Measurements from ENCODE around the gene TMSB4X.

TMSB4X gene

DNA sequence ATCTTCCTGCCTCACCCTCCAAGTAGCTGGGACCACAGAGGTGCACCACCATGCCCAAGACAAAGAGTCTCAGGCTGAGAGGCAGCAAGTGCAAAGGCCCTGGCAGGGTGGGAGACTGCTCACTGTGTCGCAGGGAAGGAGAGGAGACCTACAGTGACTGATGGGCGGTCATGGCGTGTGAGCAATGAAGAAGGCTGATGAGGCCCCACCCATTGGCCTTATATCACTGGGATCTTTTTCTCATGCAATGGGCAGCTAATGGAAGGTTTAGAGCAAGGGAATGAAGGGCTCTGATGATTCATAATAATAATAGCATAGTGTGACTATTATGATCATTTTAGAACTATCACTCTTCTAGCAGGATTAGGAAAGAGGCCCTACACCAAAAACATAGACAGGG is 48.7 kb downstream of the TMSB4X start:
- DNase-seq (ENCODE audit: low read depth in 1 of 2, low spot score in 1 of 2) = no peak

DNA sequence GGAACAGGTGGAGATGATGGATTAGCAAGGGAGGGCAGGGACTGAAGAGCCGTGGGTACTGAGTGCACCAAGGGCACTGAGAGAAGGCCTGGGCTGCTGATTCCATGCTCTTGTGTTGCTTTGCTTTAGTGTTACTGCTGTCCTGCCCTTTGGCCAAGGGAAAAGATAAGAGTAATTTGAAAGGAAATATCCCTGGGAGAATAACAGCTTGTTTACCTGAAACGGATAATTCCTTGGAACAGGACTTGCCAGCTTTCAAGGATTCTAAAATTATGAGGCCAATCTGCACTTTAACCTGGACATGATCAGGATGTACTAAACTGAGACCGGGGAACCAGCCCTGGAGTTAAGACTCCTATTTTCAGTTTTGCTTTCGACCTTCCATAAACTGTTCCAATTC is 49.1 kb downstream of the TMSB4X start:
- no peak for DNase-seq (ENCODE audit: low read depth in 1 of 2, low spot score in 1 of 2)

DNA sequence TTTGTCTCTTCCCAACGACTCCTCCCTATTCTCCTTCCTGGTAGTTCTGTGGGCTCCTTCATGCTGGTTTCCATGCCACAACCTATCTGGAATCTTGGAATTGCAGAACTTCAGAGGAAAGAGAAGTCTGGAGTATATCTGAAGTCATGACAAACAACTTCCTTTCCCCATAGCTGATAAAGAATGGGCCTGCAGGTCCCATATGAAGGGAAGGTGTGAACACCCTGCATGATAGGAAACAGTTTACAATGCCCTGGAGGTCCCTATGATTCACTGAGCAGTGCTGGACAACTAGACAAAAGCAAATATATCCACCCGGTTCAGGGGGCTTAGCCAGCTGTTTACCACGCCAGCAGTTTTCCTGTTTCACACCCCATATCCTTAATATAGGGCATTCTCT is 50.1 kb downstream of the TMSB4X start:
- DNase-seq (ENCODE audit: low read depth in 1 of 2, low spot score in 1 of 2) = no peak

Measured in stimulated activated CD4-positive, alpha-beta T cell treated with anti-CD3 and anti-CD28 coated beads, Interleukin-15, amount 100 ng/mL, for 1 hour (primary cell).